SU-DHL-6 (cell line): ENCODE measurements around the gene MYO7B.

Experiments
- H2AFZ ChIP-seq: fragments of 200-600 bp; sonication (generic); 2 replicates; pipeline ENCODE4 v1.6.1; 2014; ENCODE audit warnings: low read depth, mild to moderate bottlenecking, moderate library complexity, mixed read lengths, antibody characterized with exemption, low read length; ENCODE audit not compliant: severe bottlenecking
- H3F3A ChIP-seq: fragments of 200-600 bp; shearing (Covaris generic); 2 replicates; pipeline ENCODE4 v1.6.0; 2016; ENCODE audit warnings: antibody characterized with exemption, mild to moderate bottlenecking; ENCODE audit not compliant: insufficient read depth
- H3K27ac ChIP-seq: fragments of 200-600 bp; sonication (generic); 2 replicates; pipeline ENCODE4 v1.5.1; 2016; ENCODE audit warnings: low read depth, mild to moderate bottlenecking, low read length, moderate library complexity, mixed read lengths
- H3K27me3 ChIP-seq: fragments of 200-600 bp; sonication (generic), shearing (Covaris generic); 2 replicates; pipeline ENCODE4 v1.6.0; 2014; ENCODE audit warnings: mild to moderate bottlenecking, low read length
- H3K36me3 ChIP-seq: fragments of 200-600 bp; sonication (generic); 2 replicates; pipeline ENCODE4 v1.6.1; 2014; ENCODE audit warnings: mild to moderate bottlenecking, low read length, mixed read lengths
- H3K4me2 ChIP-seq: fragments of 300-600, 200-600 bp; shearing (Covaris generic), sonication (generic); 2 replicates; pipeline ENCODE4 v1.6.0; 2014; ENCODE audit warnings: low read length, low read depth, mild to moderate bottlenecking; ENCODE audit not compliant: poor library complexity, severe bottlenecking
- H3K4me3 ChIP-seq: fragments of 200-600 bp; sonication (generic); 2 replicates; pipeline ENCODE4 v1.5.1; 2014; ENCODE audit warnings: antibody characterized with exemption, low read length, mild to moderate bottlenecking, mixed read lengths; ENCODE audit not compliant: insufficient read depth, poor library complexity, severe bottlenecking
- H3K79me2 ChIP-seq: fragments of 200-600 bp; sonication (generic); 2 replicates; pipeline ENCODE4 v1.6.1; 2014; ENCODE audit warnings: mild to moderate bottlenecking, low read length, moderate library complexity; ENCODE audit not compliant: insufficient read depth
- H3K9ac ChIP-seq: fragments of 200-600 bp; sonication (generic); 2 replicates; pipeline ENCODE4 v1.7.0; 2014; ENCODE audit warnings: mild to moderate bottlenecking, low read length
- H3K9me2 ChIP-seq: fragments of 200-600 bp; sonication (generic); replicated peaks from 2 replicates; pipeline ENCODE4 v1.6.1; 2014; ENCODE audit warnings: low read length; ENCODE audit not compliant: insufficient read depth
- H3K9me3 ChIP-seq: fragments of 200-600 bp; sonication (generic); 2 replicates; pipeline ENCODE4 v1.6.1; 2014; ENCODE audit warnings: low read length, mixed read lengths; ENCODE audit not compliant: insufficient read depth
- H4K20me1 ChIP-seq: fragments of 200-600 bp; sonication (generic); 2 replicates; pipeline ENCODE4 v1.6.1; 2014; ENCODE audit warnings: low read depth, mild to moderate bottlenecking, antibody characterized with exemption, low read length, moderate library complexity, mixed read lengths
- EZH2phosphoT487 ChIP-seq: fragments of 200-600 bp; sonication (generic), shearing (Covaris generic); conservative IDR thresholded peaks from 2 replicates; pipeline ENCODE4 v1.6.1; 2018; ENCODE audit warnings: mild to moderate bottlenecking, antibody characterized with exemption, low read length, moderate library complexity, mixed read lengths
- TF ChIP-seq, protein P1 (sequence below): fragments of 200-600 bp; sonication (generic); IDR thresholded peaks from one replicate; pipeline ENCODE4 v1.5.1; 2017; ENCODE audit warnings: antibody characterized with exemption, mild to moderate bottlenecking, low read length, moderate library complexity; ENCODE audit not compliant: insufficient read depth, poor library complexity, severe bottlenecking

MYO7B gene

DNA sequence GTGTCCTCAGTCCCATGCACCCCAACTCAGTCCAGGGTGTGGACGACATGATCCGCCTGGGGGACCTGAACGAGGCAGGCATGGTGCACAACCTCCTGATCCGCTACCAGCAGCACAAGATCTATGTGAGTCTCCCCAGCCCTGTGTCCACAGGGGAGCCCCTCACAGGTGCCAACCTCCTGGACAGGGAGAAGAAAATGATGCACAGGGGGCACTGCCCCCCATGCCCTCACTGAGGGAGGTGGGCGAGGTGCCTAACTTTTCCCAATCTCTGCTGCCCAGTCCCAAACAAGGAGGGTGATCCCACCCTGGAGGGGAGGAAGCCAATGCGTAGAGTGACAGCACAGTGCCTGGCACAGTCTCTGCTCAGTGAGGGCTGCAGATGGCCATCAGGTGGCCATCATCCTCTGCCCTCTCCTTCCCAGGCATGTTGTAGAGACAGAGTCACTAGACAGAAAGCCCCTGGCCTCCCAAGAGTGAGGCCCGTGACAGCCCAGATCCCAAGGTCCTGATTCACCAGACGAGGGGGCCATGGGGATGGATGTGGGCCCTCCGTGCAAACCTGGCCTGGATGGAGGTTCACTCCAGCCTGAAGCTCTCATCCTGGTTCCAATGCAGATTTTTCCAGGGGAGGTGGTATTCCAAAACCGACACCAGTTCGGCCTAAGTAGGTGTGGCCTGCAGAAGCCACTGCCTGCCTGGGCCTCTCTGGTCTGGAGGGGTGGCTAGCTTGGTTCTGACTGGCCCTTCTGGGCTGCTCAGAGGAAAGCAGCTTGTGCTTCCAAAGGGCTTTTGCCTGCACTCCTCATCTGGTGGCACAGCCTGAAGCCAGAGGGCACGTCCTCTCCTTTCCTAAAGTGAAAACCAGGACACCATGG, 30.0 kb downstream of the MYO7B start:
- Histone ChIP-seq H3K36me3 (no peaks in the 10 kb centered on the region), H3K79me2 (no peaks in the 10 kb centered on the region), H3K27me3 (no peaks in the 10 kb centered on the region), H3K4me3 (no peak overlapping the region), H3K27ac (no peak overlapping the region), H3K4me2 (no peak overlapping the region), H3K9me2 (no peaks in the 10 kb centered on the region), H3K9ac (no peak overlapping the region), H2AFZ (no peak overlapping the region), H3K9me3 (no peaks in the 10 kb centered on the region), H4K20me1 (no peaks in the 10 kb centered on the region), H3F3A (no peaks in the 10 kb centered on the region)
- TF ChIP-seq, protein P1, sequence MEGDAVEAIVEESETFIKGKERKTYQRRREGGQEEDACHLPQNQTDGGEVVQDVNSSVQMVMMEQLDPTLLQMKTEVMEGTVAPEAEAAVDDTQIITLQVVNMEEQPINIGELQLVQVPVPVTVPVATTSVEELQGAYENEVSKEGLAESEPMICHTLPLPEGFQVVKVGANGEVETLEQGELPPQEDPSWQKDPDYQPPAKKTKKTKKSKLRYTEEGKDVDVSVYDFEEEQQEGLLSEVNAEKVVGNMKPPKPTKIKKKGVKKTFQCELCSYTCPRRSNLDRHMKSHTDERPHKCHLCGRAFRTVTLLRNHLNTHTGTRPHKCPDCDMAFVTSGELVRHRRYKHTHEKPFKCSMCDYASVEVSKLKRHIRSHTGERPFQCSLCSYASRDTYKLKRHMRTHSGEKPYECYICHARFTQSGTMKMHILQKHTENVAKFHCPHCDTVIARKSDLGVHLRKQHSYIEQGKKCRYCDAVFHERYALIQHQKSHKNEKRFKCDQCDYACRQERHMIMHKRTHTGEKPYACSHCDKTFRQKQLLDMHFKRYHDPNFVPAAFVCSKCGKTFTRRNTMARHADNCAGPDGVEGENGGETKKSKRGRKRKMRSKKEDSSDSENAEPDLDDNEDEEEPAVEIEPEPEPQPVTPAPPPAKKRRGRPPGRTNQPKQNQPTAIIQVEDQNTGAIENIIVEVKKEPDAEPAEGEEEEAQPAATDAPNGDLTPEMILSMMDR, result no peak
- TF ChIP-seq EZH2phosphoT487, result no peak

DNA sequence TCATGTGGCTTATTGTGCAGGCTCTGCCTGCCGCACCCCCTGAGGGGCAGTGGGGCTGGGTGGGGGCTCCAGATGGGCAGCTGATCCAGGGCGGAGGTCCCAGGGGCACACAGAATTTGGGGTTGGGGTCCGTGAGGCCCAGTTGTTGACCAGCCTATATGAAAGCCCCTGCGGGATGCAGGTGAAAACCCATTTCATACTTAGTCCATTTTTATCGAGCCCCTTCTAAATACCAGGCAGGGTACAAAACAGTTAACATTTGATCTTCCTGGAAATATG, 30.6 kb downstream of the MYO7B start:
- no peaks in the 10 kb centered on the region for H3K9me2 ChIP-seq
- no peaks in the 10 kb centered on the region for H3K79me2 ChIP-seq
- no peak overlapping the region for H2AFZ ChIP-seq
- H4K20me1 ChIP-seq, result no peaks in the 10 kb centered on the region; the same call in 1 of the 2 replicates
- no peak overlapping the region for H3K4me2 ChIP-seq
- no peak for TF ChIP-seq EZH2phosphoT487
- TF ChIP-seq, protein P1, result no peak
- no peak overlapping the region for H3K4me3 ChIP-seq
- no peak overlapping the region for H3K9ac ChIP-seq
- H3F3A ChIP-seq, result no peaks in the 10 kb centered on the region
- H3K27me3 ChIP-seq, result no peaks in the 10 kb centered on the region
- no peaks in the 10 kb centered on the region for H3K9me3 ChIP-seq
- H3K27ac ChIP-seq, result no peak overlapping the region
- H3K36me3 ChIP-seq, result no peaks in the 10 kb centered on the region

DNA sequence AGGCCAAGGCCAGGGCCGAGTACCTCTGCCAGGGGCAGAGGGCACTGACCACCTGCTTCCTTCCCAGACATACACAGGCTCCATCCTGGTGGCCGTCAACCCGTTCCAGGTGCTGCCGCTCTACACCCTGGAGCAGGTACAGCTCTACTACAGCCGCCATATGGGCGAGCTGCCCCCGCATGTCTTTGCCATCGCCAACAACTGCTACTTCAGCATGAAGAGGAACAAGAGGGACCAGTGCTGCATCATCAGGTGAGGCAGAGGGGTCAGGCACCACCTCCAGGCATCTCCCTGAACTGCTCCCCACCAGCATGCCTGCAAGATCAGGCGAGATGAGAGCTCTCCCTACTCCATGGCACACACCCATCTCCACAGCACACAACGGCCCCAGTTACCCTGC, 31.1 kb downstream of the MYO7B start:
- no peaks in the 10 kb centered on the region for H3K9me3 ChIP-seq
- H3K79me2 ChIP-seq, result no peaks in the 10 kb centered on the region
- no peaks in the 10 kb centered on the region; the same call in 1 of the 2 replicates for H4K20me1 ChIP-seq
- H3K4me3 ChIP-seq, result no peak overlapping the region
- H2AFZ ChIP-seq, result no peak overlapping the region
- no peaks in the 10 kb centered on the region for H3K9me2 ChIP-seq
- H3K9ac ChIP-seq, result no peak overlapping the region
- TF ChIP-seq, protein P1, result no peak
- no peak for TF ChIP-seq EZH2phosphoT487
- H3K4me2 ChIP-seq, result no peak overlapping the region
- no peaks in the 10 kb centered on the region for H3K27me3 ChIP-seq
- no peak overlapping the region for H3K27ac ChIP-seq
- no peaks in the 10 kb centered on the region for H3F3A ChIP-seq
- H3K36me3 ChIP-seq, result no peaks in the 10 kb centered on the region
